Stimulated activated naive CD8-positive, alpha-beta T cell treated with anti-CD3 and anti-CD28 coated beads, Interleukin-15, Interleukin-2, amounts not matched to agents 100 ng/mL and 50 ng/mL, for 24 hours (primary cell): ENCODE measurements around the gene CD14.
"Not testable (repeated sequence)": the region's sequence is repeated elsewhere in the genome, so short reads cannot be mapped to it uniquely, and the experiment has no call there.

ENCODE experiments used
- H3K27ac Mint-ChIP-seq: one replicate; pipeline ENCODE4 v1.8.0; 2021; ENCODE audit warnings: mild to moderate bottlenecking, mixed read lengths
- H3K27me3 Mint-ChIP-seq: one replicate; pipeline ENCODE4 v1.8.0; 2021; ENCODE audit warnings: mixed read lengths
- H3K36me3 Mint-ChIP-seq: one replicate; pipeline ENCODE4 v1.8.0; 2021; ENCODE audit warnings: low read depth, mixed read lengths
- H3K4me1 Mint-ChIP-seq: one replicate; pipeline ENCODE4 v1.8.0; 2021; ENCODE audit warnings: low read depth, mixed read lengths
- H3K4me3 Mint-ChIP-seq: one replicate; pipeline ENCODE4 v1.8.0; 2021; ENCODE audit warnings: mild to moderate bottlenecking, mixed read lengths
- H3K9me3 Mint-ChIP-seq: one replicate; pipeline ENCODE4 v1.8.0; 2021; ENCODE audit warnings: mixed read lengths

The CD14 gene

DNA sequence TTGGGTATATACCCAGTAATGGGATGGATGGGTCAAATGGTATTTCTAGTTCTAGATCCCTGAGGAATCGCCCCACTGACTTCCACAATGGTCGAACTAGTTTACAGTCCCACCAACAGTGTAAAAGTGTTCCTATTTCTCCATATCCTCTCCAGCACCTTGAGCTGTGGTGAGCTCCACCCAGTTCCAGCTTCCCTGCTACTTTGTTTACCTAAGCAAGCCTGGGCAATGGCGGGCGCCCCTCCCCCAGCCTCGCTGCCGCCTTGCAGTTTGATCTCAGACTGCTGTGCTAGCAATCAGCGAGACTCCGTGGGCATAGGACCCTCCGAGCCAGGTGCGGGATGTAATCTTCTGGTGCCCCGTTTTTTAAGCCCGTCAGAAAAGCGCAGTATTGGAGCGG, 39.9 kb downstream of the CD14 start:
- not testable (repeated sequence) for H3K27ac Mint-ChIP-seq, H3K9me3 Mint-ChIP-seq, H3K4me3 Mint-ChIP-seq, H3K27me3 Mint-ChIP-seq, H3K36me3 Mint-ChIP-seq, H3K4me1 Mint-ChIP-seq

DNA sequence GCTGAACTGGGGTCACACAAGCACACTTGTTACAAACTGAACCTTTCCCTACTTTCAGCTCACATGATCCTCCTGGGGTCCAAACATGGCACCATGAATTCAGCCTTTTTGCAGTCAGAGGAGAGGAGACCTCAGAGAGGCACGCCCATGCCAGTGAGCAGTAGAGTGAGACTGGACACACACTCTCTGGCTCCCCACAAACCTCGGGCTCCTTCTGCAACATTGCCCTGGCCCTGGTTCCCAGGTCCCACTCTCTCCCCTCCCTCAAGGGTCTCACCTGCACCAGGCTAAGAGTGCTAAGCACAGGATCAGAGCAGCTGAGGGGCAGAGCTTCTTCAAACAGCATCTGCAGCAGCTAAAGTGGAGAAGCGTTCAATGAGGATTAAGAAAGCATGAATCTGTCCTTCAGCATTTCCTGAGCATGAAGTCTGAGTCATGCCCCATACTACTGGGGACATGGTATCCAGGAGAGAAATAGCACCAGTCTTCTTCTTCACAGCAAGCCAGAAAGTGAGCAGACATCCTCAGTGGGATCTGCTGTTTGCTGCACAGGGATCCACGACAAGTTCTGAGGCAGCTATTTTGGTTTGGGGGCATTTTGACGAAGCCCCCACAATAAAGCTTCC, 41.1 kb downstream of the CD14 start:
- Mint-ChIP-seq H3K9me3 (no peaks in the 10 kb centered on the region), H3K27me3 (no peaks in the 10 kb centered on the region), H3K4me1 (peaks cover 5% of the 10 kb centered on the region), H3K4me3 (no peak overlapping the region), H3K27ac (no peak overlapping the region), H3K36me3 (no peaks in the 10 kb centered on the region)

DNA sequence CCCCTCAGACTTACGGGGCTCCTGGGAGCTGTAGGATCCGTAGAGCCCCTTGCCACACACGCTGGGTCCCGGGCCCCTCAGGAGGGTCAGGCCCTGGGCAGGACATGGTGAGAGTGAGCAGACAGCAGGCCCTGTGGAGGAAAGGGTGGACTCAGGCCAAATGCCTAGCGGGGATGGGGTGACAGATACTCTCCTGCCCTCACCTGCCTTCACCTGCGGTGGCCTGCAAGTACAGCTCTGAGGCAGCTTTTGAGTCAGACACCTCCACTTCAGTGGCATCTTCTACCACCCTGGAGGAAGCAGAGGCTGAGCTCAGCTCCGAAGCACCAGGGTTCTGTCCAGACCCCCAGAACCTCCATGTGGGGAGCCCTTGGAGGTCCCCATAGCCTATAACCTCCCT, 42.1 kb downstream of the CD14 start:
- Mint-ChIP-seq H3K4me1 (peaks cover 4% of the 10 kb centered on the region), H3K4me3 (no peak overlapping the region), H3K9me3 (no peaks in the 10 kb centered on the region), H3K27ac (no peak overlapping the region), H3K36me3 (no peaks in the 10 kb centered on the region), H3K27me3 (no peaks in the 10 kb centered on the region)

- H3K4me1 Mint-ChIP-seq: no peaks in the 10 kb centered on the region
- no peak overlapping the region for H3K27ac Mint-ChIP-seq
- H3K36me3 Mint-ChIP-seq: no peaks in the 10 kb centered on the region
- no peaks in the 10 kb centered on the region for H3K9me3 Mint-ChIP-seq
- H3K27me3 Mint-ChIP-seq: peaks cover 4% of the 10 kb centered on the region
- no peak overlapping the region for H3K4me3 Mint-ChIP-seq
Measured at GRCh38 chr5:140588311-140589070, 44.5 kb downstream of the CD14 start.

DNA sequence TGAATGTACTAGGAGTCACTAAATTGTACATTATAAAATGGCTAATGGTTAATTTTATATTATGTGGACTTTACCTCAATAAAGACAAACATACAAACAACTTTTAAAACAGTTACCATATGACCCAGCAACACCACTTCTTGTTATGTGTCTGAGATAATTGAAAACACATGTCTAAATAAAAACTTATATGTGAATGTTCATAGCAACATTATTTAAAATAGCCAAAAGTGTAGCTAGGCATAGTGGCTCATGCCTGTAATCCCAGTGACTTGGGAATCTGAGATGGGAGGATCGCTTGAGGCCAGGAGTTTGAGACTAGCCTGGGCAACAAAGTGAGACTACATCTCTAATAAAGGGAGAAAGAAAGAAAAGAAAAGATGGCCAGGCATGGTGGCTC, 45.5 kb downstream of the CD14 start:
- H3K4me1 Mint-ChIP-seq: no peaks in the 10 kb centered on the region
- no peaks in the 10 kb centered on the region for H3K36me3 Mint-ChIP-seq
- no peaks in the 10 kb centered on the region for H3K9me3 Mint-ChIP-seq
- H3K27me3 Mint-ChIP-seq: peaks cover 11% of the 10 kb centered on the region
- H3K4me3 Mint-ChIP-seq: no peak overlapping the region
- H3K27ac Mint-ChIP-seq: no peak overlapping the region
